Activated naive CD8-positive, alpha-beta T cell treated with anti-CD3 and anti-CD28 coated beads, Interleukin-2, amount 10 ng/mL, durations not matched to agents 7 days and 5 days (primary cell): ENCODE results near the gene SOWAHB. TPM values are rescaled to one million over a fixed set of nuclear protein-coding genes. Genes with fewer than 3 reads are reported as not detected.
A peak's percentile ranks its signal among the peaks of the same experiment; 100 is the strongest.

Source experiments
- ATAC-seq: fragments of 150-1000 bp; cut with Tn5 transposase; one replicate; pipeline ENCODE4 v1.10.0; 2021; ENCODE audit warnings: low read depth, moderate library complexity
- POLR2A ChIA-PET: fragments of 350-600 bp; sonication (Branson Sonifier 250); formaldehyde crosslinking; loops from one replicate; lab custom pipeline; 2021; ENCODE audit warnings: antibody characterized with exemption; lab: Charles Lee
- DNase-seq: peaks from one replicate; pipeline ENCODE4 v3.0.0; 2021
- H3K27ac Mint-ChIP-seq: one replicate; pipeline ENCODE4 v1.8.0; 2022; ENCODE audit warnings: mild to moderate bottlenecking, mixed read lengths
- H3K27me3 Mint-ChIP-seq: one replicate; pipeline ENCODE4 v1.8.0; 2022; ENCODE audit warnings: mild to moderate bottlenecking, moderate library complexity, mixed read lengths
- H3K36me3 Mint-ChIP-seq: one replicate; pipeline ENCODE4 v1.8.0; 2021; ENCODE audit warnings: mild to moderate bottlenecking, mixed read lengths
- H3K4me1 Mint-ChIP-seq: one replicate; pipeline ENCODE4 v1.8.0; 2021; ENCODE audit warnings: mixed read lengths
- H3K4me3 Mint-ChIP-seq: one replicate; pipeline ENCODE4 v1.8.0; 2022; ENCODE audit warnings: mild to moderate bottlenecking, moderate library complexity, mixed read lengths
- H3K9me3 Mint-ChIP-seq: one replicate; pipeline ENCODE4 v1.8.0; 2021; ENCODE audit warnings: mixed read lengths
- total RNA-seq, 2 experiments: library from RNA; stranded (reverse); gene quantifications; one replicate each; pipeline ENCODE4 v1.2.3, GENCODE V29; 2021

The SOWAHB gene
- total RNA-seq, result under 1 TPM in 1 of 2 experiments, not detected in 1; 0.09 TPM

GRCh38 chr4:76897536-76898384, at the start of gene SOWAHB:
SOWAHB (minus strand) TSS chr4:76898144; CDS start chr4:76897849, 295 bp downstream.
- DNase-seq, result peak; percentile 51
- H3K4me3 Mint-ChIP-seq, result peak within 1 kb of the TSS; percentile 69
- H3K27ac Mint-ChIP-seq, result no peak within 1 kb of the TSS
- POLR2A ChIA-PET, result interaction anchor here (1.3 kb wide), 1 partner anchor 53 kb away, joined by 4 read pairs; no protein-coding TSS in a partner anchor
- H3K9me3 Mint-ChIP-seq, result no peaks in the 10 kb centered on the region
- peaks cover 9% of the 10 kb centered on the region for H3K4me1 Mint-ChIP-seq
- ATAC-seq, result peak; percentile 58
- peaks cover 56% of the 10 kb centered on the region for H3K27me3 Mint-ChIP-seq
- H3K36me3 Mint-ChIP-seq, result no peaks in the 10 kb centered on the region

- H3K27ac Mint-ChIP-seq, result no peak overlapping the region
These were observed 49.4 kb upstream of the SOWAHB start for GRCh38 chr4:76947369-76947768.

GRCh38 chr4:76943790-76944189, 45.8 kb upstream of the SOWAHB start:
- DNase-seq, result no peak
- Mint-ChIP-seq H3K4me3 (no peak overlapping the region), H3K36me3 (peaks cover 12% of the 10 kb centered on the region), H3K27ac (no peak overlapping the region), H3K27me3 (peaks cover 2% of the 10 kb centered on the region), H3K4me1 (peaks cover 5% of the 10 kb centered on the region), H3K9me3 (peaks cover 6% of the 10 kb centered on the region)
- no peak for ATAC-seq
- POLR2A ChIA-PET, result no interaction called here

More at GRCh38 chr4:76947369-76947768, 49.4 kb upstream of the SOWAHB start:
- H3K27me3 Mint-ChIP-seq, result peaks cover 4% of the 10 kb centered on the region
- ATAC-seq (no peak), DNase-seq (no peak)
- POLR2A ChIA-PET, result interaction anchor here (1.4 kb wide), 1 partner anchor 30 kb away, joined by 3 read pairs; no protein-coding TSS in a partner anchor
- peaks cover 15% of the 10 kb centered on the region for H3K4me1 Mint-ChIP-seq
- peaks cover 14% of the 10 kb centered on the region for H3K36me3 Mint-ChIP-seq
- H3K9me3 Mint-ChIP-seq, result peaks cover 2% of the 10 kb centered on the region
- no peak overlapping the region for H3K4me3 Mint-ChIP-seq

GRCh38 chr4:76943129-76943620, 45.2 kb upstream of the SOWAHB start:
- DNase-seq (no peak), ATAC-seq (no peak)
- H3K27me3 Mint-ChIP-seq, result peaks cover 2% of the 10 kb centered on the region
- POLR2A ChIA-PET, result no interaction called here
- no peaks in the 10 kb centered on the region for H3K4me1 Mint-ChIP-seq
- no peak overlapping the region for H3K27ac Mint-ChIP-seq
- H3K36me3 Mint-ChIP-seq, result peaks cover 12% of the 10 kb centered on the region
- H3K9me3 Mint-ChIP-seq, result peaks cover 6% of the 10 kb centered on the region
- no peak overlapping the region for H3K4me3 Mint-ChIP-seq

- POLR2A ChIA-PET, result no interaction called here
- no peak overlapping the region for H3K4me3 Mint-ChIP-seq
These were observed 41.2 kb upstream of the SOWAHB start for GRCh38 chr4:76939184-76939583.

GRCh38 chr4:76931576-76932276, 33.8 kb upstream of the SOWAHB start:
- H3K27me3 Mint-ChIP-seq, result peaks cover 7% of the 10 kb centered on the region
- POLR2A ChIA-PET, result no interaction called here
- DNase-seq (no peak), ATAC-seq (no peak)
- no peaks in the 10 kb centered on the region for H3K9me3 Mint-ChIP-seq
- peaks cover under 1% of the 10 kb centered on the region for H3K4me1 Mint-ChIP-seq
- no peak overlapping the region for H3K4me3 Mint-ChIP-seq
- H3K36me3 Mint-ChIP-seq, result no peaks in the 10 kb centered on the region
- no peak overlapping the region for H3K27ac Mint-ChIP-seq

More at GRCh38 chr4:76939184-76939583, 41.2 kb upstream of the SOWAHB start:
- Mint-ChIP-seq H3K36me3 (peaks cover 9% of the 10 kb centered on the region), H3K9me3 (peaks cover 11% of the 10 kb centered on the region), H3K27me3 (peaks cover 4% of the 10 kb centered on the region), H3K4me1 (peaks cover 3% of the 10 kb centered on the region), H3K27ac (no peak overlapping the region)
- ATAC-seq, result no peak
- DNase-seq, result no peak

- ATAC-seq (no peak), DNase-seq (no peak)
- H3K4me1 Mint-ChIP-seq, result no peaks in the 10 kb centered on the region
- H3K4me3 Mint-ChIP-seq, result no peak overlapping the region
- no peaks in the 10 kb centered on the region for H3K36me3 Mint-ChIP-seq
- no peaks in the 10 kb centered on the region for H3K9me3 Mint-ChIP-seq
- H3K27ac Mint-ChIP-seq, result no peak overlapping the region
- POLR2A ChIA-PET, result interaction anchor here (0.7 kb wide), 2 partner anchors 26 to 39 kb away, joined by 3 read pairs; no protein-coding TSS in a partner anchor
- H3K27me3 Mint-ChIP-seq, result peaks cover 9% of the 10 kb centered on the region
These were observed 33.1 kb upstream of the SOWAHB start for GRCh38 chr4:76931087-76931486.

- no peak overlapping the region for H3K4me3 Mint-ChIP-seq
- peaks cover 9% of the 10 kb centered on the region for H3K27me3 Mint-ChIP-seq
- POLR2A ChIA-PET, result interaction anchor here (0.7 kb wide), 2 partner anchors 25 to 38 kb away, joined by 3 read pairs; no protein-coding TSS in a partner anchor
- no peak for ATAC-seq
- no peaks in the 10 kb centered on the region for H3K36me3 Mint-ChIP-seq
- H3K9me3 Mint-ChIP-seq, result no peaks in the 10 kb centered on the region
- no peak for DNase-seq
- no peak overlapping the region for H3K27ac Mint-ChIP-seq
- no peaks in the 10 kb centered on the region for H3K4me1 Mint-ChIP-seq
These were observed 32.7 kb upstream of the SOWAHB start for GRCh38 chr4:76930685-76931084.

GRCh38 chr4:76926841-76927240, 28.9 kb upstream of the SOWAHB start:
- POLR2A ChIA-PET, result no interaction called here
- Mint-ChIP-seq H3K9me3 (no peaks in the 10 kb centered on the region), H3K27ac (no peak overlapping the region), H3K4me1 (no peaks in the 10 kb centered on the region), H3K27me3 (peaks cover 7% of the 10 kb centered on the region), H3K36me3 (no peaks in the 10 kb centered on the region), H3K4me3 (no peak overlapping the region)
- DNase-seq (no peak), ATAC-seq (no peak)

GRCh38 chr4:76923619-76924357, 25.8 kb upstream of the SOWAHB start:
- ATAC-seq (no peak), DNase-seq (no peak)
- Mint-ChIP-seq H3K27me3 (peaks cover 6% of the 10 kb centered on the region), H3K4me1 (no peaks in the 10 kb centered on the region), H3K36me3 (no peaks in the 10 kb centered on the region), H3K4me3 (no peak overlapping the region), H3K27ac (no peak overlapping the region), H3K9me3 (no peaks in the 10 kb centered on the region)
- POLR2A ChIA-PET, result no interaction called here

GRCh38 chr4:76920715-76921114, 22.8 kb upstream of the SOWAHB start:
- ATAC-seq, result no peak
- Mint-ChIP-seq H3K4me3 (no peak overlapping the region), H3K4me1 (no peaks in the 10 kb centered on the region), H3K9me3 (no peaks in the 10 kb centered on the region), H3K36me3 (no peaks in the 10 kb centered on the region), H3K27me3 (peaks cover 3% of the 10 kb centered on the region), H3K27ac (no peak overlapping the region)
- POLR2A ChIA-PET, result no interaction called here
- DNase-seq, result no peak

GRCh38 chr4:76909711-76910110, 11.8 kb upstream of the SOWAHB start:
- Mint-ChIP-seq H3K4me3 (no peak overlapping the region), H3K4me1 (no peaks in the 10 kb centered on the region), H3K9me3 (peaks cover 8% of the 10 kb centered on the region), H3K27ac (no peak overlapping the region), H3K36me3 (no peaks in the 10 kb centered on the region), H3K27me3 (peaks cover 5% of the 10 kb centered on the region)
- POLR2A ChIA-PET, result no interaction called here
- DNase-seq (no peak), ATAC-seq (no peak)

GRCh38 chr4:76905521-76905920, 7.6 kb upstream of the SOWAHB start:
- DNase-seq, result no peak
- Mint-ChIP-seq H3K36me3 (no peaks in the 10 kb centered on the region), H3K27me3 (no peaks in the 10 kb centered on the region), H3K9me3 (peaks cover 8% of the 10 kb centered on the region), H3K4me3 (no peak overlapping the region), H3K4me1 (no peaks in the 10 kb centered on the region), H3K27ac (no peak overlapping the region)
- POLR2A ChIA-PET, result interaction anchor here (0.6 kb wide), 1 partner anchor 25 kb away, joined by 3 read pairs; no protein-coding TSS in a partner anchor
- no peak for ATAC-seq
